SK-N-SH (cell line): ENCODE data around the gene C6orf89.

ENCODE experiments used
- EZH2phosphoT487 ChIP-seq: fragments of 200-600 bp; sonication (generic); IDR thresholded peaks from 2 replicates; pipeline ENCODE4 v1.6.1; 2017; ENCODE audit warnings: low read depth, mixed run types, mild to moderate bottlenecking, antibody characterized with exemption, moderate library complexity, borderline replicate concordance
- FOXM1 ChIP-seq: IDR thresholded peaks from 2 replicates; pipeline ENCODE4 v1.4.0; 2012; ENCODE audit warnings: low read depth, mild to moderate bottlenecking
- GABPA ChIP-seq: IDR thresholded peaks from 2 replicates; pipeline ENCODE4 v1.4.0; 2012; ENCODE audit warnings: low read depth, mild to moderate bottlenecking
- JUND ChIP-seq: IDR thresholded peaks from 2 replicates; pipeline ENCODE4 v1.4.0; 2012
- NFIC ChIP-seq: IDR thresholded peaks from 2 replicates; pipeline ENCODE4 v1.4.0; 2012; ENCODE audit warnings: borderline replicate concordance
- RFX5 ChIP-seq: IDR thresholded peaks from 2 replicates; pipeline ENCODE4 v1.6.1; 2012; ENCODE audit warnings: mild to moderate bottlenecking, improper control_type of control experiment, low read length
- SMC3 ChIP-seq: IDR thresholded peaks from 2 replicates; pipeline ENCODE4 v1.6.1; 2012; ENCODE audit warnings: low read depth, low read length, improper control_type of control experiment
- TCF12 ChIP-seq: IDR thresholded peaks from 2 replicates; pipeline ENCODE4 v1.4.0; 2012
- TF ChIP-seq, protein P1 (sequence below): fragments of 150-350 bp; IDR thresholded peaks from 2 replicates; pipeline ENCODE4 v1.6.1; 2017; ENCODE audit warnings: antibody characterized with exemption, low read length, low read depth, borderline replicate concordance
- TF ChIP-seq, protein P2 (sequence below): fragments of 150-350 bp; IDR thresholded peaks from 2 replicates; pipeline ENCODE4 v1.6.1; 2016; ENCODE audit warnings: mild to moderate bottlenecking, low read depth, low read length
- TF ChIP-seq, protein P3 (sequence below): IDR thresholded peaks from 2 replicates; pipeline ENCODE4 v1.6.1; 2012; ENCODE audit warnings: mild to moderate bottlenecking, low read depth, low read length, moderate library complexity
- TF ChIP-seq, protein P4 (sequence below): fragments of 200-600 bp; sonication (generic); IDR thresholded peaks from 2 replicates; pipeline ENCODE4 v1.6.1; 2017; ENCODE audit warnings: antibody characterized with exemption, mild to moderate bottlenecking, moderate library complexity

DNA sequence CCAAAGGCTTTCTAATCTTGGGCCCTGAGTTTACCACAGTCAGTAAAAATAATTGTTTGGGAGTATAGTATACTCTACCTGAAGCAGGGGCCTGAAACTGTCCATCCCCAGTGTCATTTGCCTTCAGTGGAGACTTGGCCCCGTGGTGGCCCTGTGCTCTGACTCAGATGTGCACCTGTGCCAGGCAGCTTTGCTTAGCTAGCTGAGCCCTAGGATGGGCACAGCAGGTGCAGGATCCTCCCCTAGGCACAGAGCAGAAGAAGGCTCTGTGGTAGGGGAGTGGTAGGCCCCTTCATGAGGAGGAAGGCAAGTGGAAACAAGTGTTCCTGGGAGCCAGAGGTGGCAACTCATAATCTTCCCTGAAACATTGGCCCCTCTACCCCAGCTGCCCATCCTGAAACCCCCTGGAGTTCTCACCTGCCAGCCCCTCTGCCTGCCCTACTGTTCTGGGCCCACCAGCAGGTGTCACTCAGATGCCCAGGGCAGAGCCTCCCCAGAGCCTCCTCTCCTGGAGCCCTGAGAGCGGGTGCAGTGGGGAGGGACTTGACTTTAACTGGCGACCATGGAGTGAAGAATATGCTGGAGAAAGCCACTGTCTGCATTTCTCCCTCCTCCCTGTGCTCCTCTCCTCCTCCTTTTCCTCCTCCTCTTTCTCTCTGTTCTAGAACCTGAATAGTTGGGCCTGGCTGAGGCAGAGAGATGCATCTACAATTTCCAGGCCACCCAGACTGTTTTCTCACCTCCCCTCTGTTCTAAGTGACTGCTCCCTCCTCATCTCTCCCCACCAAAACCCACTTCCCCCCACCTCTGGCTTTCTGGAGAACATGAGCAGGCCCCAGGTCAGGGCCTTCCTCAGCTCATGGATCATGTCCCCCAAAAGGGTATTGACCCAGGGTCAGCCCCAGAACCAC, 49.4 kb upstream of the C6orf89 start:
- TF ChIP-seq FOXM1 (no peak), TCF12 (no peak), NFIC (no peak), SMC3 (no peak), JUND (no peak), EZH2phosphoT487 (no peak), GABPA (no peak), RFX5 (no peak)
- TF ChIP-seq, protein P1, sequence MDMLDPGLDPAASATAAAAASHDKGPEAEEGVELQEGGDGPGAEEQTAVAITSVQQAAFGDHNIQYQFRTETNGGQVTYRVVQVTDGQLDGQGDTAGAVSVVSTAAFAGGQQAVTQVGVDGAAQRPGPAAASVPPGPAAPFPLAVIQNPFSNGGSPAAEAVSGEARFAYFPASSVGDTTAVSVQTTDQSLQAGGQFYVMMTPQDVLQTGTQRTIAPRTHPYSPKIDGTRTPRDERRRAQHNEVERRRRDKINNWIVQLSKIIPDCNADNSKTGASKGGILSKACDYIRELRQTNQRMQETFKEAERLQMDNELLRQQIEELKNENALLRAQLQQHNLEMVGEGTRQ: no peak
- TF ChIP-seq, protein P2, sequence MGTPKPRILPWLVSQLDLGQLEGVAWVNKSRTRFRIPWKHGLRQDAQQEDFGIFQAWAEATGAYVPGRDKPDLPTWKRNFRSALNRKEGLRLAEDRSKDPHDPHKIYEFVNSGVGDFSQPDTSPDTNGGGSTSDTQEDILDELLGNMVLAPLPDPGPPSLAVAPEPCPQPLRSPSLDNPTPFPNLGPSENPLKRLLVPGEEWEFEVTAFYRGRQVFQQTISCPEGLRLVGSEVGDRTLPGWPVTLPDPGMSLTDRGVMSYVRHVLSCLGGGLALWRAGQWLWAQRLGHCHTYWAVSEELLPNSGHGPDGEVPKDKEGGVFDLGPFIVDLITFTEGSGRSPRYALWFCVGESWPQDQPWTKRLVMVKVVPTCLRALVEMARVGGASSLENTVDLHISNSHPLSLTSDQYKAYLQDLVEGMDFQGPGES: no peak
- TF ChIP-seq, protein P3, sequence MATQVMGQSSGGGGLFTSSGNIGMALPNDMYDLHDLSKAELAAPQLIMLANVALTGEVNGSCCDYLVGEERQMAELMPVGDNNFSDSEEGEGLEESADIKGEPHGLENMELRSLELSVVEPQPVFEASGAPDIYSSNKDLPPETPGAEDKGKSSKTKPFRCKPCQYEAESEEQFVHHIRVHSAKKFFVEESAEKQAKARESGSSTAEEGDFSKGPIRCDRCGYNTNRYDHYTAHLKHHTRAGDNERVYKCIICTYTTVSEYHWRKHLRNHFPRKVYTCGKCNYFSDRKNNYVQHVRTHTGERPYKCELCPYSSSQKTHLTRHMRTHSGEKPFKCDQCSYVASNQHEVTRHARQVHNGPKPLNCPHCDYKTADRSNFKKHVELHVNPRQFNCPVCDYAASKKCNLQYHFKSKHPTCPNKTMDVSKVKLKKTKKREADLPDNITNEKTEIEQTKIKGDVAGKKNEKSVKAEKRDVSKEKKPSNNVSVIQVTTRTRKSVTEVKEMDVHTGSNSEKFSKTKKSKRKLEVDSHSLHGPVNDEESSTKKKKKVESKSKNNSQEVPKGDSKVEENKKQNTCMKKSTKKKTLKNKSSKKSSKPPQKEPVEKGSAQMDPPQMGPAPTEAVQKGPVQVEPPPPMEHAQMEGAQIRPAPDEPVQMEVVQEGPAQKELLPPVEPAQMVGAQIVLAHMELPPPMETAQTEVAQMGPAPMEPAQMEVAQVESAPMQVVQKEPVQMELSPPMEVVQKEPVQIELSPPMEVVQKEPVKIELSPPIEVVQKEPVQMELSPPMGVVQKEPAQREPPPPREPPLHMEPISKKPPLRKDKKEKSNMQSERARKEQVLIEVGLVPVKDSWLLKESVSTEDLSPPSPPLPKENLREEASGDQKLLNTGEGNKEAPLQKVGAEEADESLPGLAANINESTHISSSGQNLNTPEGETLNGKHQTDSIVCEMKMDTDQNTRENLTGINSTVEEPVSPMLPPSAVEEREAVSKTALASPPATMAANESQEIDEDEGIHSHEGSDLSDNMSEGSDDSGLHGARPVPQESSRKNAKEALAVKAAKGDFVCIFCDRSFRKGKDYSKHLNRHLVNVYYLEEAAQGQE: no peak
- TF ChIP-seq, protein P4, sequence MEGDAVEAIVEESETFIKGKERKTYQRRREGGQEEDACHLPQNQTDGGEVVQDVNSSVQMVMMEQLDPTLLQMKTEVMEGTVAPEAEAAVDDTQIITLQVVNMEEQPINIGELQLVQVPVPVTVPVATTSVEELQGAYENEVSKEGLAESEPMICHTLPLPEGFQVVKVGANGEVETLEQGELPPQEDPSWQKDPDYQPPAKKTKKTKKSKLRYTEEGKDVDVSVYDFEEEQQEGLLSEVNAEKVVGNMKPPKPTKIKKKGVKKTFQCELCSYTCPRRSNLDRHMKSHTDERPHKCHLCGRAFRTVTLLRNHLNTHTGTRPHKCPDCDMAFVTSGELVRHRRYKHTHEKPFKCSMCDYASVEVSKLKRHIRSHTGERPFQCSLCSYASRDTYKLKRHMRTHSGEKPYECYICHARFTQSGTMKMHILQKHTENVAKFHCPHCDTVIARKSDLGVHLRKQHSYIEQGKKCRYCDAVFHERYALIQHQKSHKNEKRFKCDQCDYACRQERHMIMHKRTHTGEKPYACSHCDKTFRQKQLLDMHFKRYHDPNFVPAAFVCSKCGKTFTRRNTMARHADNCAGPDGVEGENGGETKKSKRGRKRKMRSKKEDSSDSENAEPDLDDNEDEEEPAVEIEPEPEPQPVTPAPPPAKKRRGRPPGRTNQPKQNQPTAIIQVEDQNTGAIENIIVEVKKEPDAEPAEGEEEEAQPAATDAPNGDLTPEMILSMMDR: no peak
